Coronary artery (tissue), 2 donors: ENCODE data around the gene ELF1.

Experiments
- DNase-seq: peaks from one replicate; pipeline ENCODE4 v3.0.0-alpha.2; 2017; ENCODE audit warnings: low spot score
- H3K27ac ChIP-seq, 2 donors: fragments of 200-600 bp; sonication (generic); one replicate each; pipeline ENCODE4 v1.5.1; 2016 to 2019
- H3K4me3 ChIP-seq: fragments of 200-600 bp; sonication (generic); 2 replicates; pipeline ENCODE4 v1.5.1; 2016; ENCODE audit warnings: mild to moderate bottlenecking, moderate library complexity
- CTCF ChIP-seq: fragments of 200-600 bp; sonication (generic); IDR thresholded peaks from one replicate; pipeline ENCODE4 v1.5.1; 2019; ENCODE audit warnings: antibody characterized with exemption

Gene ELF1

DNA sequence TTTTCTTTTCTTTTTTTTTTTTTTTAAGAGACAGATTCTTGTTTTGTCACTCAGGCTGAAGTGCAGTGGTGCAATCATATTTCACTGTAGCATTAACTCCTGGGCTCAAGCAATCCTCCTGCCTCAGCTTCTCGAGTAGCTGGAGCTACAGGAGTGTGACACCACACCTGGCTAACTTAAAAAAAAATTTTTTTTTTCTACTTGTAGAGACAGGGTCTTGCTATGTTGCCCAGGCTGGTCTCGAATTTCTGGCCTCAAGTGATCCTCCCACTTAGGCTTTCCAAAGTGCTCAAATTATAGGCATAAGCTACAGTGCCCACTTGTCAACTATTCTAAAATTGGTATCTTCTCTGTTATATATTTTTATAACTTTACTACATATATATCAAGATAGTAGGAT lies 6.6 kb downstream of the ELF1 start:
- no peak for DNase-seq
- TF ChIP-seq CTCF: no peak
- Histone ChIP-seq H3K4me3 (no peak overlapping the region), H3K27ac (no peak overlapping the region)

DNA sequence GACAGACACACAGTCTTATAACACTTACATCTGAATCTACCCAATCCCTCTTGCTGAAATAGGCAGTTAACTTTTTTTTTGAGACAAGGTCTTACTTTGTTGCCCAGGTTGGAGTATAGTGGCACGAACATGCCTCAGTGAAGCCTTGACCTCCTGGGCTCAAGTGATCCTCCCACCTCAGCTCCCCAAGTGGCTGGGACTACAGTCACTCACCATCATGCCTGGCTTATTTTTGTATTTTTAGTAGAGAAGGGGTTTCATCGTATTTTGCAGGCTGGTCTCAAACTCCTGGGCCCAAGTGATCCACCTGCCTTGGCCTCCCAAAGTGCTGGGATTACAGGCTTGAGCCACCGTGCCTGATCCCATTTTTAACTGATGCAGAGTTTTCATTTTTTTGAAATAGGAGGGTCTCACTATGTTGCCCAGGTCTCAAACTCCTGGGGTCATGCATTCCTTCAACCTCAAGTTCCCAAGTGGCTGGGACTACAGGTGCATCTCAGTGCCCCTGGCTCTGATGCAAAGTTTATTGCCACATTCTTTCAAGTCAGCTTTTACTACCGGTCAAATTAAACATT lies 7.6 kb downstream of the ELF1 start:
- Histone ChIP-seq H3K4me3 (no peak overlapping the region), H3K27ac (no peak overlapping the region)
- TF ChIP-seq CTCF: no peak
- DNase-seq: no peak

DNA sequence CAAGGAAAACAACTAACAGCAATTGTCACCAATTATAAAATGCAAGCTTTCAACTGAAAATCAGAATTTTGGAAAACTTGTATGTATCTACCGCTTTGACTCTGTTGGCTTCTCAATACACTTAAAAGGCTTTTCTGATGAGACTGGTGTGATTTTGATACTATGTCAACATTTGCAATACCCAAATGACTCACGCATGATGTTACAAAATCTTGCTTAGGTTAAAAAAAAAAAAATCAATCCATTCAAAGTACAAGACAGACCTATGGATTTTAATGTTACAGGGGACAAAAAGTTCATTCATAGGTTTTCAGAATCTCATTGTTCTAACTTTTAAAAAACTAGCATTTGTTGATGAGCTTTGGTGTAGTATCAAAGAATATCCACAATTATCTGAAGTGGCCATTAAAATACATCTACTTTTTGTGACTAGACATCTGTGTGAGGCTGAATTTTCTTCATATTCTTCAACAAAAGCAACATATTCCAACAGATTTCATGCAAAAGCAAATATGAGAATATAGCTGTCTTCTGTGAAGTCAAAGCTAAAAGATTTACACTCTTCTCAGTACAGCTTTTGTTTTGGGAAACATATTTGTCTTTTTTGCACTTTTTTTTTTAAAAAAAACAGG lies 10.7 kb downstream of the ELF1 start:
- no peak overlapping the region for H3K27ac ChIP-seq
- no peak for DNase-seq
- no peak overlapping the region for H3K4me3 ChIP-seq
- TF ChIP-seq CTCF: no peak

GRCh38 chr13:41007744-41008128 lies 11.4 kb downstream of the ELF1 start:
- DNase-seq: no peak
- H3K27ac ChIP-seq: no peak overlapping the region
- no peak for TF ChIP-seq CTCF
- no peak overlapping the region for H3K4me3 ChIP-seq

DNA sequence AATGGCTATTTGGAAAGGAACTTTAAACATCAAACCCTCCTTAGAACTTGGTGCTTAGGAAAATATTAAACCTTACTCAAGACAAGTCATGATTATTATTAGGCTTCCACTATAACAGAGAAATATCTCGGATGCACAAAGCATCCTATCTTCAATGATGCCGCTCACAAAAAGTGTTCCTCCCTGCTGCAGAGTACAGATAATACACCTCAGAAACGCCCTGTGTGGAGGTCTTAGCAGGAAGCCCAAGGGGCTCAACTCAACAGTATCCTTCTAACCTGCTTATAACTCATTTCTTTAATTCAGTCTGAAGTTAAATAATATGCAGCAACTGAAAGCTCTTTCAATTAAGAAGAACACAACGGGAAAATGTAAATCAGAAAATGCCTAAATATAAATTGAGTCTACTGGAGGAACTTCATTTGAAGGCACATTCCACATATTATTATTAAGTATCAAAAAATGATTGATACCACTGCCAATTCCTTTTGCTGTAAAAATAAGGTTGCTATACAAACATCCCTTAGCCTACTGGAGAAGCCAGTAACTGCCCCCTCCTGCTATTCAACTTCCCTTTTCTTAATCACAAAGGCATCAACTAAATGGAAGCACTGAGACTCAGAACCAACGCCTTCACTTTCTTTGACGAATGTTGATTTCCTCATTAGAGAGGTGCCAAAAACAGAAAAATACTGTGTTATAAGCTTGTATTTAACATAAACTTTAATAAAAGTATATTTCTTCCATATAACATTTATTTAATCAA lies 12.0 kb downstream of the ELF1 start:
- TF ChIP-seq CTCF: no peak
- DNase-seq: no peak
- Histone ChIP-seq H3K27ac (no peak overlapping the region), H3K4me3 (no peak overlapping the region)

DNA sequence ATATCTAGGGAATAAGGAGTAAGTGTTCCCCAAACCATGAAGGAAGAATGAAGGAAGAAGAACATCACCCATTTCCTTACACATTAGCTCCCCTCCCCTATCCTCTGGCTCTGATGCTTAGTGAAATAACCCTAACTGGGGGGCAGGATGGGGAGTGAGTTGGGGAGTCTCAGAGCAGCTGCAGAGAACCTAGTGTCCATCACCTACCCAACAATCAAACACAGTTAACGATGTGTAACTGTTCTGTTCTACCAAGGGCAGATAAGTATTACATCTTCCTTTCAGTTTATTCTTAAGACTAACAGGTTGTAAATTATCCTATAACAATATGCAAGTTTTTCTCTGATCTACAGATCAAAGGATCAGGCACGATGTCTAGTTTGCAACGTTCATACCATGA lies 12.8 kb downstream of the ELF1 start:
- Histone ChIP-seq H3K4me3 (no peak overlapping the region), H3K27ac (no peak overlapping the region)
- no peak for DNase-seq
- TF ChIP-seq CTCF: no peak

- Histone ChIP-seq H3K27ac (no peak overlapping the region), H3K4me3 (no peak overlapping the region)
- DNase-seq: no peak
- no peak for TF ChIP-seq CTCF
These were observed 13.4 kb downstream of the ELF1 start for GRCh38 chr13:41005704-41006103.
